K562 (cell line): ENCODE results near the gene OR1C1.

Experiments used
- BACH1 ChIP-seq: fragments of 200-800 bp; sonication (Bioruptor generic); IDR thresholded peaks from 2 replicates; pipeline ENCODE4 v1.6.1; 2016; ENCODE audit warnings: missing genetic modification characterization, missing compliant biosample characterization
- BCLAF1 ChIP-seq, 2 experiments: fragments of 450-650 bp in 1 of 2; IDR thresholded peaks; 2 replicates each; pipeline ENCODE4 v1.6.1; 2011 to 2017; ENCODE audit warnings: low read depth in 2 of 2, antibody characterized with exemption in 1 of 2, borderline replicate concordance in 1 of 2, low read length in 1 of 2, mild to moderate bottlenecking in 1 of 2, mixed read lengths in 1 of 2; ENCODE audit not compliant: control insufficient read depth in 1 of 2
- FOXA1 ChIP-seq: fragments of 450-650 bp; IDR thresholded peaks from 2 replicates; pipeline ENCODE4 v1.6.1; 2016; ENCODE audit warnings: mild to moderate bottlenecking, borderline replicate concordance
- KAT7 ChIP-seq: sonication (generic); formaldehyde crosslinking; IDR thresholded peaks from 2 replicates; pipeline ENCODE4 v1.8.0; 2022; ENCODE audit warnings: missing genetic modification reagents, mild to moderate bottlenecking, borderline replicate concordance
- L3MBTL2 ChIP-seq: fragments of 450-650 bp; IDR thresholded peaks from 2 replicates; pipeline ENCODE4 v1.6.1; 2016; ENCODE audit warnings: mild to moderate bottlenecking, moderate library complexity
- POLR2A ChIP-seq: fragments of 450-650 bp; conservative IDR thresholded peaks from 2 replicates; pipeline ENCODE4 v1.6.1; 2016
- TF ChIP-seq, protein P1 (sequence below): fragments of 450-650 bp; formaldehyde crosslinking; IDR thresholded peaks from 2 replicates; pipeline ENCODE4 v1.4.0; 2022; ENCODE audit warnings: missing genetic modification characterization
- TF ChIP-seq, protein P2 (sequence below): fragments of 250-450 bp; sonication (Bioruptor Pico); IDR thresholded peaks from 2 replicates; pipeline ENCODE4 v1.5.0; 2021; ENCODE audit warnings: mild to moderate bottlenecking, borderline replicate concordance

DNA sequence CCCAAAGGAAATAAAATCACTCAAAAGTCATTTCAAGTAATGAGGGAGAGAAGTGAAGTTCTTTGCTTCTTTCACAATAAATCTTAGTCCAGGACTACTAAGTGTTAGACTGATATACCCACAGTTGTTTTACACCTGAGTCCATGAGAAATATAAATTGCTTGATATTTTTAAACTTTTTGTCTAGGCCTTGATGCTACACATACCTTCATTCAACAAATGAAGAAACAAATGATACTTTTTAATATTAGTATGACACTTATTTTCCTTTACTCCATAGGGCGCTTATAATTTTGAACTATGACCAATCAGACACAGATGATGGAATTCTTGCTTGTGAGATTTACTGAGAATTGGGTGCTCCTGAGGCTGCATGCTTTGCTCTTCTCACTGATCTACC is 22.0 kb downstream of the OR1C1 start, which contains the start of gene OR14K1:
- TF ChIP-seq BACH1 (tag) (no peak), BCLAF1 (IDR thresholded peaks at IDR 0.05; ENCODE audit: borderline replicate concordance in 1 of 2, control insufficient read depth in 1 of 2, low read depth in 2 of 2, low read length in 1 of 2) (no peak), KAT7 (no peak), L3MBTL2 (no peak), POLR2A (no peak), FOXA1 (no peak)
- TF ChIP-seq, protein P1, sequence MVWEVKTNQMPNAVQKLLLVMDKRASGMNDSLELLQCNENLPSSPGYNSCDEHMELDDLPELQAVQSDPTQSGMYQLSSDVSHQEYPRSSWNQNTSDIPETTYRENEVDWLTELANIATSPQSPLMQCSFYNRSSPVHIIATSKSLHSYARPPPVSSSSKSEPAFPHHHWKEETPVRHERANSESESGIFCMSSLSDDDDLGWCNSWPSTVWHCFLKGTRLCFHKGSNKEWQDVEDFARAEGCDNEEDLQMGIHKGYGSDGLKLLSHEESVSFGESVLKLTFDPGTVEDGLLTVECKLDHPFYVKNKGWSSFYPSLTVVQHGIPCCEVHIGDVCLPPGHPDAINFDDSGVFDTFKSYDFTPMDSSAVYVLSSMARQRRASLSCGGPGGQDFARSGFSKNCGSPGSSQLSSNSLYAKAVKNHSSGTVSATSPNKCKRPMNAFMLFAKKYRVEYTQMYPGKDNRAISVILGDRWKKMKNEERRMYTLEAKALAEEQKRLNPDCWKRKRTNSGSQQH (CRISPR knock-in tag), result no peak
- TF ChIP-seq, protein P2, sequence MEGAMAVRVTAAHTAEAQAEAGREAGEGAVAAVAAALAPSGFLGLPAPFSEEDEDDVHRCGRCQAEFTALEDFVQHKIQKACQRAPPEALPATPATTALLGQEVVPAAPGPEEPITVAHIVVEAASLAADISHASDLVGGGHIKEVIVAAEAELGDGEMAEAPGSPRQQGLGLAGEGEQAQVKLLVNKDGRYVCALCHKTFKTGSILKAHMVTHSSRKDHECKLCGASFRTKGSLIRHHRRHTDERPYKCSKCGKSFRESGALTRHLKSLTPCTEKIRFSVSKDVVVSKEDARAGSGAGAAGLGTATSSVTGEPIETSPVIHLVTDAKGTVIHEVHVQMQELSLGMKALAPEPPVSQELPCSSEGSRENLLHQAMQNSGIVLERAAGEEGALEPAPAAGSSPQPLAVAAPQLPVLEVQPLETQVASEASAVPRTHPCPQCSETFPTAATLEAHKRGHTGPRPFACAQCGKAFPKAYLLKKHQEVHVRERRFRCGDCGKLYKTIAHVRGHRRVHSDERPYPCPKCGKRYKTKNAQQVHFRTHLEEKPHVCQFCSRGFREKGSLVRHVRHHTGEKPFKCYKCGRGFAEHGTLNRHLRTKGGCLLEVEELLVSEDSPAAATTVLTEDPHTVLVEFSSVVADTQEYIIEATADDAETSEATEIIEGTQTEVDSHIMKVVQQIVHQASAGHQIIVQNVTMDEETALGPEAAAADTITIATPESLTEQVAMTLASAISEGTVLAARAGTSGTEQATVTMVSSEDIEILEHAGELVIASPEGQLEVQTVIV (CRISPR knock-in tag), result no peak
